Common myeloid progenitor, CD34-positive (primary cell): ENCODE results near the gene SNTG2.
"Not testable (repeated sequence)": the region's sequence is repeated elsewhere in the genome, so short reads cannot be mapped to it uniquely, and the experiment has no call there.

Source experiments
- CTCF ChIA-PET: fragments of 350-600 bp; sonication (Branson Sonifier 250); formaldehyde crosslinking; loops from one replicate; lab custom pipeline; 2021; ENCODE audit warnings: antibody characterized with exemption; lab: Charles Lee
- POLR2A ChIA-PET: fragments of 350-600 bp; sonication (Branson Sonifier 250); formaldehyde crosslinking; loops from one replicate; lab custom pipeline; 2021; ENCODE audit warnings: antibody characterized with exemption; lab: Charles Lee
- DNase-seq, 3 donors: peaks; one replicate each; pipeline versions ENCODE4 v3.0.0 to v3.0.0-alpha.2; 2013
- H3K27ac ChIP-seq, 2 experiments: 1 replicate in 1 of 2; 2 replicates in 1 of 2; pipeline ENCODE4 v1.7.0; 2013; ENCODE audit warnings: inconsistent platforms in 2 of 2, low read length in 2 of 2, mild to moderate bottlenecking in 2 of 2, low read depth in 1 of 2, moderate library complexity in 1 of 2; ENCODE audit not compliant: severe bottlenecking in 2 of 2, insufficient read depth in 1 of 2, poor library complexity in 1 of 2
- H3K27me3 ChIP-seq, 5 experiments: replicated peaks in 2 of 5; 1 replicate in 3 of 5; 2 replicates in 2 of 5; pipeline versions ENCODE4 v1.6.1 to v1.7.0; 2013; ENCODE audit warnings: low read length in 4 of 5, mild to moderate bottlenecking in 2 of 5, moderate library complexity in 2 of 5, inconsistent platforms in 1 of 5; ENCODE audit not compliant: insufficient read depth in 5 of 5, control insufficient read depth in 4 of 5
- H3K36me3 ChIP-seq, 4 experiments: 1 replicate in 2 of 4; 2 replicates in 2 of 4; pipeline versions ENCODE4 v1.6.1 to v1.7.0; 2013; ENCODE audit warnings: low read length in 3 of 4, control low read depth in 1 of 4, mild to moderate bottlenecking in 1 of 4; ENCODE audit not compliant: control insufficient read depth in 4 of 4, insufficient read depth in 4 of 4
- H3K4me1 ChIP-seq, 4 experiments: 1 replicate in 3 of 4; 2 replicates in 1 of 4; pipeline versions ENCODE4 v1.6.1 to v1.7.1; 2013; ENCODE audit warnings: low read length in 3 of 4, mild to moderate bottlenecking in 3 of 4, control low read depth in 1 of 4, inconsistent platforms in 1 of 4, moderate library complexity in 1 of 4; ENCODE audit not compliant: control insufficient read depth in 4 of 4, insufficient read depth in 4 of 4; ENCODE audit errors: control extremely low read depth in 1 of 4
- H3K4me3 ChIP-seq, 7 experiments: 1 replicate in 4 of 7; 2 replicates in 3 of 7; pipeline versions ENCODE4 v1.5.1 to v1.7.0; 2013; ENCODE audit warnings: mild to moderate bottlenecking in 7 of 7, low read length in 6 of 7, moderate library complexity in 6 of 7, inconsistent platforms in 2 of 7, low read depth in 2 of 7, control low read depth in 1 of 7; ENCODE audit not compliant: insufficient read depth in 4 of 7, control insufficient read depth in 1 of 7; ENCODE audit errors: extremely low read depth in 1 of 7
- H3K9me3 ChIP-seq, 5 experiments: 1 replicate in 4 of 5; 2 replicates in 1 of 5; pipeline versions ENCODE4 v1.6.1 to v1.7.1; 2013; ENCODE audit warnings: low read length in 4 of 5, mild to moderate bottlenecking in 2 of 5, inconsistent platforms in 1 of 5, low read depth in 1 of 5, moderate library complexity in 1 of 5; ENCODE audit not compliant: control insufficient read depth in 4 of 5, insufficient read depth in 2 of 5; ENCODE audit errors: control extremely low read depth in 1 of 5
- whole genome bisulfite sequencing: methylation state at CpG from one replicate; pipeline ENCODE4 v1.1.5; 2013; ENCODE audit not compliant: insufficient coverage; 5-methylcytosine and 5-hydroxymethylcytosine counted together

SNTG2 gene

DNA sequence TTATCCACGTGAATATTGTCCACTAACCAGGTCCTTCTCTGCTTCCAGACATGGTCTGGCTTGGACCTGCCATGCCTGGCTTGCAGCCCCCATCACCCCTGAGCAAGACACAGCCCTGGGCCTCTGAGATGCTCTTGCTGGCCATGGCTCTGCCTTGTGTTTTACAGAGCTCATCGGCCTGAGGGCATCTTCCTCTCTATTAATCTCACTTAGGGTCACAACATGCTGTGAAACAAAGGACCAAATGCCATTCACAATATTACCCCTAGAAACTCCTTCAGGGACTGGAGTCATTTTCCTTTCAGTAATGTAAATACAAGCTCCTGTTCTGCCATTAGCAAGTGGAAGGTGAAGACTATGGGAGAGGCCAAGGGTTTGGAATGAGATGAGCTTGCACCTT lies 455.8 kb downstream of the SNTG2 start:
- Histone ChIP-seq H3K4me1 (peaks cover 0 to 2% (median under 1%) of the 10 kb centered on the region in 4 experiments), H3K36me3 (no peaks in the 10 kb centered on the region), H3K4me3 (no peak overlapping the region), H3K9me3 (peaks cover 0 to 6% (median 0%) of the 10 kb centered on the region in 5 experiments), H3K27me3 (no peaks in the 10 kb centered on the region), H3K27ac (no peak overlapping the region)
- no CpG with 5 or more reads among the region's 2 CpGs for WGBS
- ChIA-PET CTCF (no interaction called here), POLR2A (no interaction called here)
- no peak for DNase-seq

- ChIA-PET CTCF (no interaction called here), POLR2A (no interaction called here)
- H3K4me1 ChIP-seq, result no peaks in the 10 kb centered on the region
- no peak overlapping the region for H3K4me3 ChIP-seq
- H3K27ac ChIP-seq, result no peak overlapping the region
- H3K27me3 ChIP-seq, result peaks cover 0 to 3% (median 0%) of the 10 kb centered on the region in 5 experiments
- 74% methylated on average over 12 of the region's 16 CpGs for WGBS
- H3K9me3 ChIP-seq, result peaks cover 0 to 4% (median 0%) of the 10 kb centered on the region in 5 experiments
- H3K36me3 ChIP-seq, result no peaks in the 10 kb centered on the region
- DNase-seq, result no peak
Measured at GRCh38 chr2:1407950-1408675, 457.5 kb downstream of the SNTG2 start.

- POLR2A ChIA-PET, result no interaction called here
- H3K27me3 ChIP-seq, result peaks cover 0 to 4% (median 0%) of the 10 kb centered on the region in 5 experiments
- H3K36me3 ChIP-seq, result no peaks in the 10 kb centered on the region
- H3K4me1 ChIP-seq, result no peaks in the 10 kb centered on the region
- DNase-seq, result no peak
- H3K27ac ChIP-seq, result no peak within 1 kb of the TSS
- 95% methylated on average over 14 of the region's 15 CpGs for WGBS
- CTCF ChIA-PET, result interaction anchor here (0.5 kb wide), 1 partner anchor 273 kb away, joined by 5 read pairs; no protein-coding TSS in a partner anchor
- no peak within 1 kb of the TSS for H3K4me3 ChIP-seq
- no peaks in the 10 kb centered on the region for H3K9me3 ChIP-seq
Measured at GRCh38 chr2:1413156-1413710, 462.6 kb downstream of the SNTG2 start, which contains the start of gene TPO. TPO (plus strand) TSS chr2:1413463; CDS start chr2:1414409, 946 bp downstream.

- no peak overlapping the region for H3K4me3 ChIP-seq
- H3K4me1 ChIP-seq, result no peaks in the 10 kb centered on the region
- POLR2A ChIA-PET, result no interaction called here
- H3K9me3 ChIP-seq, result no peaks in the 10 kb centered on the region
- no peak overlapping the region for H3K27ac ChIP-seq
- no peak for DNase-seq
- no peaks in the 10 kb centered on the region for H3K36me3 ChIP-seq
- peaks cover 0 to 4% (median 0%) of the 10 kb centered on the region in 5 experiments for H3K27me3 ChIP-seq
- WGBS, result 93% methylated on average over 12 of the region's 13 CpGs
- CTCF ChIA-PET, result no interaction called here
Measured at GRCh38 chr2:1414121-1414520, 463.5 kb downstream of the SNTG2 start.

- H3K27ac ChIP-seq, H3K4me3 ChIP-seq, CTCF ChIA-PET, DNase-seq, H3K4me1 ChIP-seq, H3K27me3 ChIP-seq, H3K9me3 ChIP-seq, H3K36me3 ChIP-seq: not testable (repeated sequence)
- 87% methylated on average over 8 of the region's 11 CpGs for WGBS
- POLR2A ChIA-PET, result interaction anchor here (0.8 kb wide), 1 partner anchor 8 kb away, joined by 6 read pairs; no protein-coding TSS in a partner anchor
Measured at GRCh38 chr2:1414901-1415300, 464.3 kb downstream of the SNTG2 start.

DNA sequence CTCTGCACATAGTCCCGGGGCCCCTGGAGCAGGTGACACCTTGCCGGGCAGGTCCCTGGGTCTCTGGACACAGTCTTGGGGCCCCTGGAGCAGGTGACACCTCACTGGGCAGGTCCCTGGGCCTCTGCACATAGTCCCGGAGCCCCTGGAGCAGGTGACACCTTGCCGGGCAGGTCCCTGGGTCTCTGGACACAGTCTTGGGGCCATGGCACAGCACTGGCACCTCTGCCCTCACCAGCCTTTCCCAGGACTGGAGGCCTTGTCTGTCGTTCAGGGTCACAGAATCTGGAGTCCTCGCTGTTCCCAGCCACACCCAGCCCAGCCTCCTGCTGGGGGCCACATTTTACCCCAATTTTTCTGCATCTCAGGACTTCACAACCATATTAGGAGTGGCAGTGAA lies 464.9 kb downstream of the SNTG2 start:
- H3K27me3 ChIP-seq, result peaks cover 0 to 4% (median 0%) of the 10 kb centered on the region in 5 experiments
- WGBS, result 89% methylated on average over 6 of the region's 6 CpGs
- H3K9me3 ChIP-seq, result no peaks in the 10 kb centered on the region
- no peak overlapping the region for H3K4me3 ChIP-seq
- ChIA-PET POLR2A (interaction anchor here (0.8 kb wide), 1 partner anchor 8 kb away, joined by 6 read pairs; no protein-coding TSS in a partner anchor), CTCF (no interaction called here)
- DNase-seq, result no peak
- H3K27ac ChIP-seq, result no peak overlapping the region
- no peaks in the 10 kb centered on the region for H3K36me3 ChIP-seq
- no peaks in the 10 kb centered on the region for H3K4me1 ChIP-seq
